ENCODE data around the gene TBPL1.
"Not testable (repeated sequence)": the region's sequence is repeated elsewhere in the genome, so short reads cannot be mapped to it uniquely, and the experiment has no call there.

TBPL1 gene

DNA sequence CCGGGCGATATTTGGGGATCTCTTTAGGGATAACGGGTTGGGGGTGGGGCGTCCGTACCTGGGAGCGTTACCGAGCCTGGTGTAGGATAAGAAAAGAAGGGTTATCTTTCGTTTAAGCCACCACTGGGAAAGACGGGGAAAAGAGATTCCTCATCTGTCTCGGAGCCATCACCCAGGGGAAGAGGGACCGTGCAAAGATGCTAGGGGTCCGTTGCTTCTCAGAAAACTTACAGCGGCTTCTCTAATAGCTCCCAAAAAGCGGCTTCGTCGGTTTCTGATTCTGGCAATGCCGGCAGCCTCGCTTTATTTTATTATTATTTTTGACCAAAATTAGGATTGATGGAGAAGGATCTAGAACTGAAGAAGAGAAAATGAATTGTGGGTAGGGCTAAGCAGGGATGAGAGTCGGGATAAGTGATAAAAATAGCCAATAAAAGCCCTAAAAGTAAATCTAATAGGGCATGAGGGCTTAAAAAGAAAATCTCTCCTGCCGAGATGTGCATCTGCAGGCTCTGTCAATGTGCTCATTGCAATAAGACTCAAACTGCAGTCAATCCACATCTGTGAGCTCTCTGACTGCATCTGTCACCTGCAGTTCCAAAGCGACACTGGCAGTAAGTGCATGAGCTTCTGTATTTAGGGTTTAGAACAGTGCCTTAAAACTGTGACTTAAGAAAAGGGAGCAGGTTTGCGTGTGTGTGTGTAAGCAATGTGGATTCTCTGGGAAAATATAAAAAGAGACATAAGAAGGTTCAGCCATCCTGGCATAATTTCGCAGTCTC lies 801 bp downstream of the TBPL1 start:
- DNase-seq = no peak

DNA sequence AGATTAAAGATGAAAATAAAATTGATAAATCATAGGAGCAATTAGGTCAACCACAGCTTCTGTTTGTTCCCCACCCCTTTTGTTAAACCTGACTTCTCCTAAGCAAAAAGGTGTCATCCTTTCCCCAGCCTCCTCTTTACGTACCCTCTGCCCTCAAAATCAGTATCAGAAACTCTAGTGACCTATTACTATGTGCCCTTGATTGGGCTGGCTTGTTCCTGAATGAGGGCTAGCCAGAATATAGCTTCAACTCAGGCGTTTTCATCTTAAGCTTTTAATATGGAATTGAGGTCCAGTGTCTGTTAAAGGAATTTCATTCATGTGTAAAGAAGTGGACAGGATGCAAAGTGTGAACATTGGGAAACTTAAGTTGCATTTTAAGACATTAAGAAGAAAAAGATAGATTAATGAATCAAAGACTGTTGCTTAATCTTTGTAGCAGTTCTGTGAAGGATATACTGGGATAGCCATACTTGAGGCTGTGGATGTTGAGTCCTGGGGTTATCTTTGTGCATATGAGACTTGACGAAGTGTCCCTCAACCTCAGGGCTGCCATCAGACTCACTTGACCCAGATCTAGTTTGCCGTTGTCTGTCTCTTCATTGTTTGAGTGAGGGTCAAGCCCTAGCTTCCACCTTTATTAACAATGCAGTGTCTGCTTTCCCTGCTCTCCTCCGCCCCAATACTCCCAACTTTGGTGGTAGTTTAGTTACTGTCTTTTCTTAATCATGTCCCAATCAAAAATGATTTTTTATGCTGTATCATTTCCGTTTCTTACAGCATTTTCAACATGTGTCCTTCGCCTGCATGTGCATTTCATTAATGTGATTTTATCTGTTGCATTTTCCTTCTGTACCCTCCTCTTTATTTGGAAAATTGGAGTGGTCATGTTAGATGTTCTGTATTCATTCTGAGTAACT lies 1.9 kb downstream of the TBPL1 start:
- no peak for DNase-seq

DNA sequence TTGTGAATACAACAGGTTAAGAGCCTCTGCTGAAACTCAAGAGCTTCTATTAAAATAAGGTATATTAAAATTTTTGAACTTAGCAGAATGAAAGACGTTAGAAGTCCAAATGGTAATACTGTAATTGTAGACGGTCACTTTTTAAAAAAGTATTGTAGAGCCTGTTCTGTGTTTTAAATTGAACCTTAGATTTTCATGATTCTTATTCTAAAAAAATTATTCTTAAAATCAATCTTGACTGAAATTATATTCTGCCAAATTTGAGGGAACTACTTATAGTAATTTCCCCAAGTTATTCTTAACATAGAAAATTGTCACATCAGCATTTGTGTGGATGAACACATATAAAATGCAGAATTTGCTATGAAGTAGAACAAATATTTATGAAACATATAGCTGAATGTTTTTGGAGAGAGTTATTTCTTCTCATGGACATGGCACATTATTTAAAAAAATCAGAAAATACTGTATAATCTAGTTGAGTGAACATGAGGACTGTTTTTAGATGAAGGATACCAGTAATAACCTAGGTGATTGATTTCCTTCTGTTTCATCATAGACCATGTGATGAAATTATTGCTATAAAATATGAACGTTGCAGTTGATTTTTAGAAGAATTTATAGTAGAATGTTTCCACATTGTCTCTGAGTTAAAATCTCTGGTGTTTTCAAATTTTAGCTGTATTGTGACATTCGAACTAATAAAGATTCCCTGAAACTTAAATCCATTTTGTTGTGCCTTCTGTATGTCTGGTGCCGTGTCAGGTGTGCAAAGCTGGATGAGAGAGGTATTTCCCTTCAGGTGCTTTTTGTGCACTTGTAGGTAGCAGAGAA lies 2.8 kb downstream of the TBPL1 start:
- no peak for DNase-seq

DNA sequence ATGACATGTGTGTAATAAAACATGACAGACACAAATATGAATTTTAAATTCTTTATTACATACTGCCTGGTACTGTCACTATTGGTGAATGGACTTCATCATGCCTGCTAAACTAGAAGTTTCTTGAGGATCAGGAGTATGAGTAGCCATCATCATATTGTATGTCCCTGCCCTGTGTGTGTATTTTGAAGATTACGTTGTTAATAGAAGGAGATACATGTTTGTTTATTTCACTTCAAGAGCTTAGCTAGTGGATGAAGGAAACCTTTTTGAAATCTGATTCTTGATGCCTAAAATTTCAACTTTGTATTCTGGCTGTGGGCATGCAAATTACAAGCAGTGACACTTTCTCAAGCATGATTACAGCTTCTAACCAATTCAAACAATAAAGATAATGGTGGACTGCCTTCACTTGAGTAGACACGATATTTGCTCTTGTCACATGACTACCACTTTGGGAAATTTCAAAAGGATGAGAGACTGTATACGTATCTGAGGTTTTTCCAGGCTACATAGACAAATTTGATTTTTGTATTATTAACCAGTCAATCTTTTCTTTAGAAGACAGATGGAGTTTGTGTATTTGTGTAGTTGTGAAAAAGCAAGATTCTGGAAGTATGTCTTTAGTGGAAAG lies 3.5 kb downstream of the TBPL1 start:
- no peak for DNase-seq

DNA sequence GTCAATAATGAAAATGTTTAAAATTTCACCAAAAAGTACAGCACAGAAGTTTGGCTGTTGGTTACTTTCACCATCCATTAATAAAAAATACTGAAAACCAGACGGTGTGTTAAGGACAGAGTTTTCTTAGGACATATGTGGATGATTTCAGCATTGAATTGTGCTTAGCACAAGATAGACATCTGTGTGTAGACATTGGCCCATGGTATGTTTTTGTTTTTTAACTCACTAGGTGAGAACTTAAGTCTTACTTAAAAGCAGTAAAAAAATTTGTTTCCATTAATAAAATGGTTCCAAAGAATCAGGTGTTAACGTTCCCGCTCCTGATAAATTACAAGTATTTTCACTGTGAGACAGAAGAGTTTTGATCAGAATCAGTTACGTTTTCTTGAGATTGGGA lies 4.2 kb downstream of the TBPL1 start:
- DNase-seq = no peak

DNA sequence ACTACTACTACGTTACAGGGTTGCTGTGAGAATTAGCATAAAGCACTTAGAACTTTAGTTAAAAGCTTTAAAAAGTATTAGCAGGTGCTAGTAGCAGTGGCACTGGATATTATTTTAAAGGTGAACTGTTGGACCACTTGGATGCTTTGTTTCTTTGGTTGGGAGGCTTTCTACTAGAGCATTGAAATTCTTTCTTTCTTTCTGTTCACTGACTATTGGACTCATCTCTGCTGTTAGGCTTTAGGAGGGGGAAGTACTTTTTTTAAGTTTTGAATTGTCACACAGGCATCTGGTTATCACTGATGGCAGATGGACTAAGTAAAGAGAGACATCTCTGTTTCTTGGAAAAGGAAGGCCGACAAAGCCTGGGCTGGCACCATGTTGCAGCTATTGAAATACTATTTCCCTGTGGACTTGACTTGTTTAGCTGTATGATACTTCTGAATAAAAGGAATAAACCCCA lies 4.8 kb downstream of the TBPL1 start:
- no peak for DNase-seq

DNA sequence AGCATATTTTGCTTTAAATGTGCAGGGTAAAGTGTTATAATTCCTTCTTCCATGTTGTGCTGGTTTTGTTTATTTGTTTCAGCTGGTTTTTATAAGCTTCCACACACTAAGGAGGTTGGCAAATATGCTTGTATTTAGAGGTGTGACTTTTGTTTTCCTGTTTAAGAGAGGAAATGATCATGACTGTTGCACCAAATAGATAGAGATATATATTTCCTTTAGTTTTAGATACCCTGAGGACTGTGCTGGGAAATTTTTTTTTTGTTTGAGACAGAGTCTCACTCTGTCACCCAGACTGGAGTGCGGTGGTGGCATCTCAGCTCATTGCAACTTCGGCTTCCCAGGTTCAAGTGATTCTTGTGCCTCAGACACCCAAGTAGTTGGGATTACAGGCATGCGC lies 5.8 kb downstream of the TBPL1 start:
- no peak for DNase-seq

DNA sequence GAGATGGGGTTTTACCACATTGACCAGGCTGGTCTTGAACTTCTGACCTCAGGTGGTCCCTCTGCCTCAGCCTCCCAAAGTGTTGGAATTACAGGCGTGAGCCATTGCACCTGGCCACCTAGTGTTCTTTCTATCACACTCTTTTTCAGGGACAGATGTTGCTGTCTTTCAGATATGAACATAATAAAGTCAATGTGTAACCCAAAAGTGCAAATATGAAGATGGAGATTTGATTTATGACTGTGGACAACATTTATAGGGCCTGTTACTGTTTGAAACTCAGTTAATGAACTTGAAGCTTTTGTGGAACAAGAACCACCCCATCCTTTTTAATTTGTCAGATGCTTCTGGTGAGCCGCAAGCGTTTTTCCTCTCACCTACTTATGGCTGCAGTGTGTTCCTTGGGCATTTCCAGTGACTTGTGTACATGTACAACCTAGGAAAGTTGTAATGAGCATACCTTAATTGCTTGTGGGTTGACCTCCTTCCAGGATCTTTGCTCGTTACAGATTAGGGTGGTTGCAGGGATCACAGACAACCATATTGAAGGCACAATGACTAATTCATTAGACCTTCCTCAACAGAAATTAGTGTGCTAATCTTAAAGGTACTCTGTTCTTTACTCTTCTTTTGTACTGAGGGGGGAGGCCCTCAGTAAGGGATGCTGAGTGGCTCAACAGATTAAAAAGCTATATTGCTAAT lies 6.8 kb downstream of the TBPL1 start:
- DNase-seq = no peak

DNA sequence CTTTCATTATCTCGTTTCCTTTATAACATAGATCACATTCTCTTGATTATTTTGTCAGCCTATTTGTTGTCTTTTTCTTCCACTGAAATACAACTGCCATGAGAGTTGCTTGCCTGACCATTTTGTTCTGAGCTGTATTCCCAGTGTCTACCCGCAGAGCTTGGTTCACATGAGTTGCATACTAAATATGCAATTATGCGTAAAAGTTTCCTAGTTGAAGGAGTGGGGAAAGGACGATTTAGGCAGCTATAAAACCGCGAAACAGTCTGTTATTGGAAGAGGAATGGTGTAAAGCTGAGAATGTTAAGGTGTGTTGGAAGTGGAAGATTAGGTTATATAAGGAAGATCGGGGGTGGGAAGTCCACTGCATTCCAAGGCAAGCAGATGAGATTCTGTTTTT lies 8.8 kb downstream of the TBPL1 start:
- no peak for DNase-seq

DNA sequence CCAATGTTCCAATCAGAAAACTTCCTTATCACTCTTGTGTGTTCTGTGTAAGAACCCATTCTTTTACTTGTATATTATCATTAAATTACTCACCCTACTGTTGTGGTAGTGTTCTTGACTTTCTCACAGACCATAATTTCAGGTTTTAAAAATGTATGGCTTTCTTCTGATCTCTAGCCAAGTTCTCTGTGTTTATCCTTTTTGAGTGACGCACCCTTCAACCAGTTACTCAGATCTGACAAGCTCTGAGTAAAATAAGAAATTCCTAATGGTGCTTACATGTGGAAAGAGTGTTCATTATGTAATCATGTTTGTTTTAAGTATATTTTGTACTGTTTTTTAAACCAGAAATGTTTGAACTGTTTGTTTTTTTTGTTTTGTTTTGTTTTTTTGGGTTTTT lies 11.0 kb downstream of the TBPL1 start:
- no peak for DNase-seq

DNA sequence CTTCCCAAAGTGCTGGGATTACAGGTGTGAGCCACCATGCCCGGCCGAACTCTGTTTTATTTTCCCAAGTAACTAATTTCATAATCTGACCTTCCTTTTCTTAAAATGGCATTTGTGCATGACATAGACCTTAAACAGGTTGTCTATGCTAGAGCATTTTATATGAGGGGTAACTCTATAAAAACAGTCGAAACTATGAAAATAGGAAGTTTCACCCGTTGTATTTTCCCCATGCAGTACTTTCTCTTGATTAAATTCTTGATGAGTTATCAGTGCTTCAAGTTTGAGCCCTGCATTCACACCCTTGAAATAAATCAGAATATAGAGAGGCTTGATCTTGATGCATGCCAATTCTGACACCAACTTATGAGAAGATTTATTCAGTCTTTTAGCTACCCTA lies 11.7 kb downstream of the TBPL1 start:
- DNase-seq = no peak

DNA sequence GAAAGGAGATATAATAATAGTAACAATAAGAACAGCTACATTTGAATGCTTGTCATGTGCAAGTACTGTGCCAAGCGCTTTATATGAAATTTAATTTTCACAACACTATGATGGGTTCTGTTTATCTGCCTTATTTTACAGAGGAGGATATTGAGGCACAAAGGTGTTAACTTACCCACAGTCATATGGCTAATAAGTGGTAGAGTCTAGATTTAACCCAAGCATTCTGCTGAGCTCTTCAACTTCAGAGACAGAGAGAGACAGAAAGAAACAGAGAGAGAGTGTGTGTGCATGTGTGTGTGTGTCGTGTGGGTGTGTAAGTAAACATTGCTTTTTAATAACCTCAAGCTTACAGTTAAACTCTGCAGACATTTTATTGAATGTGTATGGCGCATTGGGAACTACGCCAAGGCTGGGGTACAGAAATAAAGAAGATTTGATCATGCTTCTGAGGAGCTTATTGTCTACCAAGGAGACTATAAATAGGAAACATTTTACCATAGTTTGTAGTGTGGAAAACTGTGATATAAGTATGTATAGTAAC lies 12.9 kb downstream of the TBPL1 start:
- no peak for DNase-seq

DNA sequence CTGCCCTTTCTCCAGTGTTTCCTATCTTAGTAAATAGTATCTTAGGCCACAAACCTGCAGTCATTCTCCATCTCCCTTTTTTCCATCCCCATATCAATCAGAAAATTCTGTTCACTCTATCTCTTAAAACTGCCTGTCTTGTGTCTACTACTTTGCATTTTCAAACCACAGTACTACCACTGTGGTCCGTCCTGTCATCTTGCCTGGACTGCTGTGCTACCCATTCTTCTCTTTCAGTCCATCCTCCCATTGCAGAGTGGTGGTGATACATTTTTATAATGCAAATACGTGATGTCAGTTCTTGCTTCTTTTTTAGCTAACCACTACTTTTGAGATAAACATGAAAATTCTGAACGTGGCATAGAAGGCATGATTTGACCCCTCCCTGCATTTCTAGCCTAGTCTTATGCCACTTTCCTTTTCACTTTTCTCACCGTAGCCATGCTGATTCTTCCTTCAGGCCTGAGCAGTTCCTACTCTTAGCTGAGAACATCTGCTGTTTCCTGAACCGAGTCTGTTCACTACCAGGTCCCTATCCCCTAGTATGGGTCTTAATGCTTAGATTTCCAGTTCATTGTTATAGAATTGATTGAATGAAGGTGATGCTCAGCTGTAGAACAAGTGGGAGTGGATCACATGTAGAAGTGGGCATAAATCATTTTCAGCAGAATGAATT lies 13.8 kb downstream of the TBPL1 start:
- DNase-seq = no peak

DNA sequence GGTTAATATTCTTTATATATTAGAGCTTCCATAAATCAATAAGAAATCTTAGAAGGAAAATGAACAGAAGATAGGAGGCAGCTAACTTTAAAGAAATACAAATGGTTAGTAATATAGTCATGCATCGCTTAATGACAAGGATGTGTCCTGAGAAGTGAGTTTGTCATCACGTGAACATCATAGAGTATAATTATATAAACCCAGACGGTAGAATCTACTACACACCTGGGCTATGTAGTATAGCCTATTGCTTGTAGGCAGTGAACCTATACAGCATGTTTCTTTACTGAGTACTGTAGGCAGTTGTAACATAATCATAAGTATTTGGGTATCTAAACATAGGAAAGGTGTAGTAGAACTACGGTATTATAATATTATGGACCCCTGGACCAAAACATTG lies 14.3 kb downstream of the TBPL1 start:
- no peak for DNase-seq

DNA sequence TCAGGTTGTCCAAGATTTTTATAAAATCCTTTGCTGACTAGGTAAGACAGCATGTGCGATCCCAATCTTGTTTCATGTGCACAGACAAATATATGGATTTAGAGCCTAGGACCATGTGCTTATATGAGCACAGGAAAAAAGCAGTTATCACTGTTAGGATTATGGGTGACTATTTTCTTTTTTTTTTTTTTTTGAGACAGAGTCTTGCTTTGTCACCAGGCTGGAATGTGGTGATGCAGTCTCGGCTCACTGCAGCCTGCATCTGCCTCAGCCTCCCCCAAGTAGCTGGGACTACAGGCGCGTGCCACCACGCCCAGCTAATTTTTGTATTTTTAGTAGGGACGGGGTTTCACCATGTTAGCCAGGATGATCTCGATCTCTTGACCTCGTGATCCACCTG lies 14.8 kb downstream of the TBPL1 start:
- not testable (repeated sequence) for DNase-seq

DNA sequence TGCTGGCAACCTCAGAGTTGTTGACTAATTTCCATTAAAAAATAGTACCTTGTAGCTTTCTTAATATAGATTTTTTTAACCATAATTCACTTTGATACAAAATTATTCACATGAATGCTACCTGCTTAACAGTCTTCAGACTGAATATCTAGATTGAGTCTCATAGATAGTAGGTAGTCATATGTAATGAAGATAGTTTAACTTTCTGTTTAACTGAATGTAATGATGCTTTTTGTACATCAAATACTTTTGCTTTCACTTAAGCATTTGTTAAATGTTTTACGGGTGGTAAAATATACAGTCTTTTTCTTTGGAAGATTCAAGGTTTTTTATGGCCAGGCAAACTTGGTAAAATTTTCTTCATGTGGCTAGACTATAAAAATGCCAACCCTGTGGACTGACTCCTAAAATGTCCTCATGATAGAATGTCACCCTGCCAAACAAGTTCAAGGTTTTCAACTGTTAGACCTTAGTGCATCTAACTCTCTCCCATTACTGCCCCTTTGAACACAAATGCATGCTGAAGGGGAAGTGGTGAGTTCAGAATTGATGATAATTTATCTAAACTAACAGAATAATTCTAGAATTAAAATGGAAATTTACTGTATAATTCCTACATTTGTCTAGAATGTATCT lies 16.4 kb downstream of the TBPL1 start:
- no peak for DNase-seq

DNA sequence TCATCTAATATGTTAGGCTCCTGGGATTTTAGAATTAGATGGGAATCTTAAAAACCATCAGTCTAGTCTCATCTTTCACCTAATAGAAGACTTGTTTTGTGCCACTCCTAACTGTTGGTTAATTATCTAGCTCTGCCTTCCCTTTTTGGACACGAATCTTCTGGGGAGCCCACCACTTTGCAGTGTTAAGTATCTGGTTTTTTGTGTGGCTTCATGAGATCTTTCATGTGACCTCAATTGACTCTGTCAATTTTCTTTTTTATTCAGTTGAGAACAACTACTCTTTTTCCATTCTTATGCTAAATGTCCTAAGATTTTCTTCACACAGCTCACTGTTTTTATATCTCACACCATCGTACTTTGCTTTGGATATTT lies 16.9 kb downstream of the TBPL1 start:
- no peak for DNase-seq

DNA sequence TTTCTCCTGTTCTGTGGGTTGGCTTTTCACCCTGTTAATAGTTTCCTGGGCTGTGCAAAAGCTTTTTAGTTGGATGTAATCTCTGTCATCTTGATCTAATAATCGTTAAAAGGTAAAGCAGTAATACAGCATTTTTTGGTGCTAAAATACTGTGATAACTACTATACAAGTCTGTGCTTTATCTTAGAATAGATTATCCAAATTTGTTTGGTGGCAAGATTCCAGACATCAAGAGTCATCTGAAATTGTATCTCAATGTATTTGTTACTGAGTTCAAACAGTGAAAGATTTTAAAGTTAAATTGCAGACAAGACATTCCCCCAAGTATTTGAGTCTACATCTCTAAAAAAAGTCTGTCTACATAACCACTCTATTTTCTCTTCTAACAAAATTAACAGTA lies 18.8 kb downstream of the TBPL1 start:
- no peak for DNase-seq

DNA sequence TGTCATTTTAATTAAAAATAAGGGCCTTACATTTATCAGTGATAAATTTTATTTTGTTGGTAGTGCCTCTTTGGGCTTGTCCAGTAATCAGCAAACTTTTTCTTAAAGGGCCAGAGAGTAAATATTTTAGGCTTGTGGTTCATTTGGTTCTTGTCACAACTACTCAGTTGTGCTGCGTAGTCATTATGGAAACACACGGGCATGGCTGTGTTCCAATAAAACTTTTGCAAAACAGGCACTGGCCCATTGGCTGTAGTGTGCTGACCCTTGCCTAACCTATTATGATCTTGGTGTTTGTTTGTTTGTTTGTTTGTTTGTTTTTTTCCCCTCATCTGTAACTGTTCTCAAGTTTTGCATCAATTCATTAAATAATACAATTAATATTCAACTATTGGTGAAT lies 19.4 kb downstream of the TBPL1 start:
- no peak for DNase-seq

DNA sequence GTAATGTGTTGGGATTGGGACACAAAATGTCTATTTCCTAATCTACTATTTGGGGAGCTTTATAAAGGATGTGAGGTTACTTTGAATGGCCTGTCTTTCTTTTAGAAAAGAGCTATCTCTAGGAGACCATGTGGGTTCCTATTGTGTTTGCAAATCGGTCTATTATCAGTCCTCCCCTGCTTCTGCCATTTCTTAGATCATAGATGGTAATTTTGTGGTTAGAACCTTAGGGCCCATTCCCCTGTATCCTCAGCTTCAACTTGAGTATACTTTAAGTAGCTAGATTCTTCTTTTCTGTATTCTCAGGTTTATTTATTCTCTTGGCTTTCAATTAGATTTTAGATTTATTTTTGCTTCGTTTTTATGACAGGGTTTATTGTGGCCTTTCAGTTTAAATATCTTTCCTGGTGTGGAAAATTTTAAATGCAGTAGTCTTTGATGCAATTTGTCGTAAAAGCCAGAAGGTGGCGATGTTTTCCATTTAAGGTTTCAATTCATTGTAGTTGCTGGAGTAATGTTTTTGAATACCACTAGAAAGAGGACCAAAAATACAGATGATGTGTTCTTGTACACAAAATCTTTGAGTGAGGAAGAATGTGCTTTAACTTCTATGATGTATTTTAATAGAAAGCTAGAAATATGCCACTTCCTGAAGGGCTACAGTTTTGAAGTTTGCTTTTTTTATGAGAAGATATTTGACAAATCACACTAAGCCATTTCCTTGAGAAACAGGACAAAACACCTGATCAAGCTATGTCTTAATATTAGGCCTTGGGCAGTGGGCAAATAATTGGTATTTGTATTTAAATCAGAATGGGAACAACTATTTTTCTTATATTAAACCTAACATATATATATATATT lies 20.3 kb downstream of the TBPL1 start:
- DNase-seq = no peak
